Measurements from ENCODE around the gene FBXO42.

- TF ChIP-seq CTCF (IDR thresholded peaks at IDR 0.05 in 2 of 3, conservative IDR thresholded peaks at IDR 0.05 in 1 of 3; ENCODE audit: insufficient read depth in 2 of 3, low read depth in 1 of 3, low read length in 3 of 3) (no peak), CHD1 (IDR thresholded peaks at IDR 0.05; ENCODE audit: low read length) (no peak)
These were observed 126.2 kb downstream of the FBXO42 start for GRCh38 chr1:16226129-16226489.

Measured in K562 (cell line).